Ishikawa (cell line): ENCODE measurements around the gene DQX1.

Experiments used
- CEBPB ChIP-seq: IDR thresholded peaks from 2 replicates; pipeline ENCODE4 v1.6.1; 2012
- CREB1 ChIP-seq: IDR thresholded peaks from 2 replicates; pipeline ENCODE4 v1.6.1; 2012; ENCODE audit warnings: low read depth
- EGR1 ChIP-seq: IDR thresholded peaks from 2 replicates; pipeline ENCODE4 v1.6.1; 2012
- EP300 ChIP-seq: IDR thresholded peaks from 2 replicates; pipeline ENCODE4 v1.6.1; 2012; ENCODE audit warnings: borderline replicate concordance
- FOXM1 ChIP-seq: IDR thresholded peaks from 2 replicates; pipeline ENCODE4 v1.6.1; 2012; ENCODE audit warnings: low read depth, borderline replicate concordance
- NFIC ChIP-seq: IDR thresholded peaks from 2 replicates; pipeline ENCODE4 v1.6.1; 2012
- RAD21 ChIP-seq: IDR thresholded peaks from 2 replicates; pipeline ENCODE4 v1.6.1; 2012; ENCODE audit warnings: low read depth
- TAF1 ChIP-seq: IDR thresholded peaks from 2 replicates; pipeline ENCODE4 v1.6.1; 2012; ENCODE audit warnings: low read depth, mild to moderate bottlenecking
- TCF12 ChIP-seq: IDR thresholded peaks from 2 replicates; pipeline ENCODE4 v1.6.1; 2012; ENCODE audit warnings: low read depth
- TEAD4 ChIP-seq: IDR thresholded peaks from 2 replicates; pipeline ENCODE4 v1.6.1; 2012
- YY1 ChIP-seq: IDR thresholded peaks from 2 replicates; pipeline ENCODE4 v1.6.1; 2012; ENCODE audit warnings: low read depth
- ZBTB7A ChIP-seq: IDR thresholded peaks from 2 replicates; pipeline ENCODE4 v1.6.1; 2012; ENCODE audit warnings: low read depth
- TF ChIP-seq, protein P1 (sequence below): IDR thresholded peaks from 2 replicates; pipeline ENCODE4 v1.6.1; 2012; ENCODE audit warnings: low read depth, mild to moderate bottlenecking
- TF ChIP-seq, protein P2 (sequence below): IDR thresholded peaks from 2 replicates; pipeline ENCODE4 v1.6.1; 2012
- TF ChIP-seq, protein P3 (sequence below): IDR thresholded peaks from 2 replicates; pipeline ENCODE4 v1.6.1; 2012

The DQX1 gene

DNA sequence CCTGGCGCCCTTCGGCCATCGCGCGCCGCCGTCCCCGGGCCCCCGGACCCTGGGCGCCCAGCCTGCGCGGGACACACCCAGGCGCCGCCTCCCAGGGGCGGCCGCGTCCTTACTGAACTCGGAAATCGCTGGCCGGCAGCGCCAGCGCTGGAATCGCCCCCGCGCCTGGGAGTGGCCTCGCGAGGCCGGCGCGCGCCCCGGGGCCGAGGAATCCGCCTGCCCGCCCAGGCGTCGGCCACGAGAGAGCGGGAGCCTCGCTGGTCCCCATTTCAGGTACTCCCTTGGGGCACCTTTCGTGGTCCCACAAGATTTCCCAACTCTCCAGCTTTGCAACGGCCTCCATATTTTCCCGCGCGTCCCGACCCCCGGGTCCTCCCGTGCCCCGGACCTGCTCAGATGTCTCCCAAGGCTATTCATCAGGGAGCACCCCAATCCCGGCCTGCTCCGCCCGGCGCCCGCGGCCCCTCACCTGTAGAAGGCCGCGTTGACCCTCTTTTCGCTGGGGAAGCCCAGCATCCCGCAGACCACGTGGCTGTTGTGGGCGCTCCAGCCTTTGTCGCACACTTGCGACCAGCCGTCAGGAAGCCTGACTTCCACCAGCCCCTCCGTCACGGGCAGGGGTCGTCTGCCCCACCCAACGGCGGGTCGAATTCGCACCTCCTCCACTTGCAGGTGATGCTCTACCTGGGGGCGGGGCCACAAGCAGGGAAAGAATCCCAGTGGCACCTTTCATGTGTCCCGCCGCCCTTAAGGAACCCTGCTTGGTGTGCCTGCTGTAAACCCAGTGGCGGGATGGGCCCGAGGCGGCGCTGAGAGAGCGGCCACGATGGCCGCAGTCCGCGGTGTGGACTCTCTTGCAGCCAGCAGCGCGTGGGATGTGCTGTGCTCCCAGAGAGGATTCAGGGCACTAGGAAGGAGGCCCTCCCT is 23.1 kb upstream of the DQX1 start:
- no peak for TF ChIP-seq CEBPB
- TF ChIP-seq TAF1 = peak; percentile 42; the same call in 1 of the 2 replicates
- peak; percentile 29; the same call in 1 of the 2 replicates for TF ChIP-seq TCF12
- no peak for TF ChIP-seq CREB1
- TF ChIP-seq, protein P1, sequence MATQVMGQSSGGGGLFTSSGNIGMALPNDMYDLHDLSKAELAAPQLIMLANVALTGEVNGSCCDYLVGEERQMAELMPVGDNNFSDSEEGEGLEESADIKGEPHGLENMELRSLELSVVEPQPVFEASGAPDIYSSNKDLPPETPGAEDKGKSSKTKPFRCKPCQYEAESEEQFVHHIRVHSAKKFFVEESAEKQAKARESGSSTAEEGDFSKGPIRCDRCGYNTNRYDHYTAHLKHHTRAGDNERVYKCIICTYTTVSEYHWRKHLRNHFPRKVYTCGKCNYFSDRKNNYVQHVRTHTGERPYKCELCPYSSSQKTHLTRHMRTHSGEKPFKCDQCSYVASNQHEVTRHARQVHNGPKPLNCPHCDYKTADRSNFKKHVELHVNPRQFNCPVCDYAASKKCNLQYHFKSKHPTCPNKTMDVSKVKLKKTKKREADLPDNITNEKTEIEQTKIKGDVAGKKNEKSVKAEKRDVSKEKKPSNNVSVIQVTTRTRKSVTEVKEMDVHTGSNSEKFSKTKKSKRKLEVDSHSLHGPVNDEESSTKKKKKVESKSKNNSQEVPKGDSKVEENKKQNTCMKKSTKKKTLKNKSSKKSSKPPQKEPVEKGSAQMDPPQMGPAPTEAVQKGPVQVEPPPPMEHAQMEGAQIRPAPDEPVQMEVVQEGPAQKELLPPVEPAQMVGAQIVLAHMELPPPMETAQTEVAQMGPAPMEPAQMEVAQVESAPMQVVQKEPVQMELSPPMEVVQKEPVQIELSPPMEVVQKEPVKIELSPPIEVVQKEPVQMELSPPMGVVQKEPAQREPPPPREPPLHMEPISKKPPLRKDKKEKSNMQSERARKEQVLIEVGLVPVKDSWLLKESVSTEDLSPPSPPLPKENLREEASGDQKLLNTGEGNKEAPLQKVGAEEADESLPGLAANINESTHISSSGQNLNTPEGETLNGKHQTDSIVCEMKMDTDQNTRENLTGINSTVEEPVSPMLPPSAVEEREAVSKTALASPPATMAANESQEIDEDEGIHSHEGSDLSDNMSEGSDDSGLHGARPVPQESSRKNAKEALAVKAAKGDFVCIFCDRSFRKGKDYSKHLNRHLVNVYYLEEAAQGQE = no peak
- TF ChIP-seq NFIC = no peak
- TF ChIP-seq ZBTB7A = peak; percentile 81
- no peak for TF ChIP-seq TEAD4
- TF ChIP-seq, protein P2, sequence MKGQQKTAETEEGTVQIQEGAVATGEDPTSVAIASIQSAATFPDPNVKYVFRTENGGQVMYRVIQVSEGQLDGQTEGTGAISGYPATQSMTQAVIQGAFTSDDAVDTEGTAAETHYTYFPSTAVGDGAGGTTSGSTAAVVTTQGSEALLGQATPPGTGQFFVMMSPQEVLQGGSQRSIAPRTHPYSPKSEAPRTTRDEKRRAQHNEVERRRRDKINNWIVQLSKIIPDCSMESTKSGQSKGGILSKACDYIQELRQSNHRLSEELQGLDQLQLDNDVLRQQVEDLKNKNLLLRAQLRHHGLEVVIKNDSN = peak; percentile 78
- peak; percentile 35; the same call in 1 of the 2 replicates for TF ChIP-seq YY1
- no peak for TF ChIP-seq RAD21
- peak; percentile 83 for TF ChIP-seq EGR1
- no peak for TF ChIP-seq FOXM1
- no peak for TF ChIP-seq EP300
- TF ChIP-seq, protein P3, sequence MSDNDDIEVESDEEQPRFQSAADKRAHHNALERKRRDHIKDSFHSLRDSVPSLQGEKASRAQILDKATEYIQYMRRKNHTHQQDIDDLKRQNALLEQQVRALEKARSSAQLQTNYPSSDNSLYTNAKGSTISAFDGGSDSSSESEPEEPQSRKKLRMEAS = peak; percentile 93

DNA sequence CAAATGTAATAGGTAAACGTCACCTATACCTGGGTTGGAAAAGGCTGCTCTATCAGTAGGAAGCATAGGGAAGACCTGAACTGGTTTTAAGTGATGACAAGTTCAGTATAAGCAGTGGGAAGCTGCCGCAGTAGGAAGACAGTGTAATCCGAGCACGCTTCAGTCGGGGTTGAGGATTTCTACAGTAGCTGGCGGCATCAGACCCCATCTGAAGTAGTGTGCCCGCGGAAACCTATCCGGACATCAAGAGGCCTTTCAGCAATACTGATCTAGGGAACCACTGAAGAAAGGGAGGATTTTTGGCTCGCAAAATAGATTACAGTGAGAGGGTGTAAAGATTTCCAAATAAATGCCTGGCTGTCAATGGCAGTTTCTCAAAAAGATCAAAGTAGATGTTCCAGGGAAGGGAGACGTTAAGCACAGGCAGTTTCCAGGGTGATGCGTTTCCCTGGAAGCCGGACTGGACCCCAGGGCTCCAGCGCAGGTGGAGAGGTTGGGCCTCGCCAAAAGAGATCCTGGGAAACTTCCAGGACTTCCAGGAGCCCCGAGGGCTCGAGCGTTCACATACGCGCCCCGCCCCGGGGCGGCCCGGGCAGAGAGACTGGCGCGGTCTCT is 22.4 kb upstream of the DQX1 start:
- TF ChIP-seq, protein P1 = no peak
- no peak for TF ChIP-seq FOXM1
- no peak for TF ChIP-seq CEBPB
- no peak for TF ChIP-seq TAF1
- TF ChIP-seq TEAD4 = no peak
- TF ChIP-seq RAD21 = no peak

DNA sequence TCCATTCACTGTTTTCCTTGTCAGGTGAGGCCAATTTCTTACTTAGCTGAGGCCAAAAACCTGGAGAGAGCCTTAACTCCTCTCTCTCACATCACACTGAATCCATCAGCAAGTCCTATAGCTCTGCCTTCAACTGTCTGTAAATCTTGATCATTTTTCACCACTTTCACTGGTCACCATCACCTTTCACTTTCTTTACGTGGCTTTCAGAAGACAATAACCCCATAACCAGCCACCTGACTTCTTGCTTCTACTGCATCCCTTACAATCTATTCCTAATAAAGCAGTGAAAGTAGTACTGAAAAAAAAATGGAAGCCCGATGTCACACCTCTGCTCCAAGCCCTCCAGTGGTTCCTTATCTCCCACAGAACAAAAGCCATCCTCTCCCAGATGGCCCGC is 20.0 kb upstream of the DQX1 start:
- TF ChIP-seq EGR1 (no peak), FOXM1 (no peak), RAD21 (no peak), CEBPB (no peak), TCF12 (no peak), TAF1 (no peak), NFIC (no peak), EP300 (no peak), CREB1 (no peak), ZBTB7A (no peak)
- TF ChIP-seq, protein P3 = no peak

DNA sequence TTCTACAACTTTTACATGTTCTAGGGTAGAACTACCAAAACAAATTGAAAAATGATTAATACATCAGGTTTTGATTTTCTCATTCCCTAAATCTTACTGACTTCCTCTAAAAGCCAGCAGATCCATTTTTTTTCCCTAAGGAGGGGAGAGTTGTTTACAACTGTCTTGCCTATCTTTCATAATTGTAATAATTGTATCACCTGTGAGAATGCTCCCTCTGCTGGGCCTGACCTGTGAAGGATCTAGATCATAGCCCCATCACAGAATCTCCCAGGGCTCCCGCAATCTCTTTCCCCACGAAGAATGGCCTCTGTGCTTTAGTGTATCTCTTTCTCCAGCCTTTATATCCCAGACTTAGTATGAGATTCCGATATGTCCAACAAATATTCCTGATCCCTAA is 18.6 kb upstream of the DQX1 start:
- TF ChIP-seq RAD21 = peak; percentile 29; the same call in 1 of the 2 replicates
- no peak for TF ChIP-seq CEBPB

DNA sequence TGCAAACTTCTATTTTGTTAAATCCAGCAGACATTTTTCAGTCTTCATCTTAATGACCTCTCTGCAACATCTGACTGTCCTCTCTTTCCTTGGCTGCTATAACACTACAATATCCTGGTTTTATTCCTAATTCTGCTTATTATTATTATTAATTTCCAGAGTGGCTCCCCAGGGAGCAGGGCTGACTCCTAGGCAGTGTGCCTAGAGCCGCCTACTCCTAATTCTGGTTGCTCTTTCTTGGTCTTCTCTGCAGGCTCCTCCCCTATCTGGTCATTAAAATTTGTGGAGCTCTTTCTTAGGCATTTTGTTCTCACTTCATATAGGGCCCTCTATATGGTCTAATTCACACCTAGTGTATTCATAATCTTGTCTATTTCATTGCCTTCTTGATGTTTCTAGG is 16.9 kb upstream of the DQX1 start:
- TF ChIP-seq, protein P3 = no peak
- TF ChIP-seq EGR1 = no peak
- no peak for TF ChIP-seq TEAD4
- TF ChIP-seq EP300 = no peak
- no peak for TF ChIP-seq RAD21
- TF ChIP-seq, protein P2 = no peak
- no peak for TF ChIP-seq CEBPB
- TF ChIP-seq FOXM1 = no peak
- TF ChIP-seq CREB1 = no peak
- no peak for TF ChIP-seq ZBTB7A
- TF ChIP-seq, protein P1 = no peak
- TF ChIP-seq TAF1 = no peak
- no peak for TF ChIP-seq NFIC
- TF ChIP-seq YY1 = no peak
